Activated T-helper 2 cell treated with anti-CD3 and anti-CD28 coated beads, Interferon-gamma antibody, Interleukin-2, Interleukin-4, amounts not matched to agents 10 μg/mL and 5 μg/mL and 100 μg/mL, durations not matched to agents 14 hours and 24 hours and 36 hours (primary cell): ENCODE results near the gene PRKAG2. TPM values are rescaled to one million over a fixed set of nuclear protein-coding genes. Genes with fewer than 3 reads are reported as not detected.

Experiments
- DNase-seq: peaks from one replicate; pipeline ENCODE4 v3.0.0; 2021; ENCODE audit warnings: low spot score
- H3K27ac Mint-ChIP-seq: one replicate; pipeline ENCODE4 v1.8.0; 2021; ENCODE audit warnings: mixed read lengths
- H3K27me3 Mint-ChIP-seq: one replicate; pipeline ENCODE4 v1.8.0; 2021; ENCODE audit warnings: low read depth, mixed read lengths
- H3K36me3 Mint-ChIP-seq: one replicate; pipeline ENCODE4 v1.8.0; 2021; ENCODE audit warnings: low read depth, mixed read lengths
- H3K4me1 Mint-ChIP-seq: one replicate; pipeline ENCODE4 v1.8.0; 2021; ENCODE audit warnings: low read depth, mixed read lengths
- H3K4me3 Mint-ChIP-seq: one replicate; pipeline ENCODE4 v1.8.0; 2021; ENCODE audit warnings: low read depth, mild to moderate bottlenecking, moderate library complexity, mixed read lengths
- H3K9me3 Mint-ChIP-seq: one replicate; pipeline ENCODE4 v1.8.0; 2021; ENCODE audit warnings: mixed read lengths
- intact Hi-C: fragments of 100-400 bp; cut with micrococcal nuclease; formaldehyde crosslinking; loops from one replicate; pipeline ENCODE4 v1.15.1; 2023
- total RNA-seq: library from RNA; stranded (reverse); gene quantifications from 2 replicates; pipeline ENCODE4 v1.2.3, GENCODE V29; 2022

Gene PRKAG2
- total RNA-seq, 1 donor from 2014 or later: 14.9 TPM

GRCh38 chr7:151695951-151696541 lies 180.9 kb downstream of the PRKAG2 start:
- DNase-seq: no peak
- H3K4me3 Mint-ChIP-seq: no peak overlapping the region
- intact Hi-C loops: no loop called here
- no peak overlapping the region for H3K27ac Mint-ChIP-seq
- no peaks in the 10 kb centered on the region for H3K27me3 Mint-ChIP-seq
- no peaks in the 10 kb centered on the region for H3K36me3 Mint-ChIP-seq
- H3K4me1 Mint-ChIP-seq: no peaks in the 10 kb centered on the region
- no peaks in the 10 kb centered on the region for H3K9me3 Mint-ChIP-seq

DNA sequence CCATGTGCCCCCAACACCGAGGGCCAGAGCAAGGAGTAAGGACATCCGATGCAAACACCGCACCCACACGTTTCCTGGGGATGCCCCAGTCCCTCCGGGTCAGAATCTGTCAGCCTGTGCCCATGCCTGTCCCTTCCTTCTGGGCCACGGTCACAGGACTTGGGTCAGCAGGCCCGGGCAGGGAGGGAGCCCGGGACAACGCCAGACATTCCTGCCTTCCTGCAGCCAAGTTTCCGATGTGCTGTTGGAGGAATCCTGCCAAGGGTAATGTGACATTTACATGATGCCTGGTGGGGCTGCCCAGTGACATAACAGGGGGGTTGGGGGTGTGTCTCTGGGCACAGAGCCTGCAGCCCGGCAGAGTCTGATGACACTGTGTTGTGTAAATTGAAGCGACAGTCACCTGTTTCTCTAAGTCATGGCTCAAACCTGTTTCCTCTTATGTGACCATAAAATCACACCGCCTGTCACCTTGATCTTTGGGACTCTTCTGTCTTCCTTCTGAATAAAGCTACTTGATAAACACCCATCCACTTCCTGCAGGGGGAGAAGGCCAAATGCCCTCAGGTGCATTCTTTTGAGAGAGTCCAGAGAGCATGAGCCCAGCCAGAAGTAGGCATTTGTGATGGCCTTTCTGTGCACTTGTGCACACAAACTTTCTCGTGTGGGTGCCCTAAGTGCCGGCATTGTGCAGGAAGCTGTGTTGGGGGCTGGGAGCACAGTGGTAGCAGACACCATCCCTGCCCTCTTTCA lies 181.9 kb downstream of the PRKAG2 start:
- intact Hi-C loops: no loop called here
- no peaks in the 10 kb centered on the region for H3K4me1 Mint-ChIP-seq
- no peaks in the 10 kb centered on the region for H3K27me3 Mint-ChIP-seq
- DNase-seq: no peak
- no peak overlapping the region for H3K27ac Mint-ChIP-seq
- no peaks in the 10 kb centered on the region for H3K36me3 Mint-ChIP-seq
- no peak overlapping the region for H3K4me3 Mint-ChIP-seq
- H3K9me3 Mint-ChIP-seq: no peaks in the 10 kb centered on the region

GRCh38 chr7:151694441-151694827 lies 182.5 kb downstream of the PRKAG2 start:
- Mint-ChIP-seq H3K27ac (no peak overlapping the region), H3K4me3 (no peak overlapping the region), H3K36me3 (no peaks in the 10 kb centered on the region), H3K27me3 (no peaks in the 10 kb centered on the region), H3K9me3 (no peaks in the 10 kb centered on the region), H3K4me1 (no peaks in the 10 kb centered on the region)
- DNase-seq: no peak
- intact Hi-C loops: no loop called here

DNA sequence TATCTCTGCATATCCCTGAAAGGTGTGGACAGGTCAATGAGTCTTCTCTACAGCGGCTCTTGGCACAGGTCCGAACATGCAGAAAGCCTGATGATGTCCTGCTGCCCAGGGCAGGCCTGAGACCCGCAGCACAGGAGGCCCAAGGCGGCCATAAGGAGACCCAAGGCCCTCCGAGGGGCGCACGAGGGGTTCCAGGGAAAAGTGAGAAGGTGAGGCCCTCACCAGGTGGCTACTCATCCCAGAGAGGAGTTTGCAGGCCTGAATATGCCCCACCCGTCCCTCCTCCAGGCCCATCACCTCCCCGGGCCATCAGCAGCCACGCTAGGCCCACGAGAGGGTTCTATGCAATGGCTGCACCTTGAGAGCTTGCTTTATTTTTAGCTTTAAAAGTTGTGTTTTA lies 183.8 kb downstream of the PRKAG2 start:
- Mint-ChIP-seq H3K9me3 (no peaks in the 10 kb centered on the region), H3K27me3 (no peaks in the 10 kb centered on the region), H3K4me1 (no peaks in the 10 kb centered on the region), H3K4me3 (no peak overlapping the region), H3K36me3 (no peaks in the 10 kb centered on the region), H3K27ac (no peak overlapping the region)
- DNase-seq: no peak
- intact Hi-C loops: no loop called here

DNA sequence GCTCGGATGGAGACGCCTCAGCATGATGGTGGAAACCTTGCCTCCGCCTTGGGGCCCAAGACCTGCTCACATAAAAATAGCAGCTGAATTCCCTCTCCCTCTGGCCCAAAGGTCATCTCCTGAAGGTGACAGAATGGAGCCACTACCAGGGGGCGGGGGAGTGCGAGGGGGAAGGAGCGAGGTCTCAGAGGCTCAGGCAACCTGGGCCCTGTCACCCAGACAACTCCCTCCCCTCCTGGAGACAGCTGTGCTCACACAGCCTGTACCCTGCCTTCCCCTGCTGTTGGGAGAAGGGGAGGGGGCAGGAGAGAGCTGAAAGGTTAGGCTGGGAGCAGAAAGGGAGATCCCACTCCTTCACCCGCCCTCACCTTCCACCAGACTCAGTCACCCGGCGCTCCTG lies 184.2 kb downstream of the PRKAG2 start:
- H3K4me3 Mint-ChIP-seq: no peak overlapping the region
- no peaks in the 10 kb centered on the region for H3K27me3 Mint-ChIP-seq
- H3K4me1 Mint-ChIP-seq: no peaks in the 10 kb centered on the region
- no peaks in the 10 kb centered on the region for H3K9me3 Mint-ChIP-seq
- DNase-seq: no peak
- H3K27ac Mint-ChIP-seq: no peak overlapping the region
- no peaks in the 10 kb centered on the region for H3K36me3 Mint-ChIP-seq
- intact Hi-C loops: no loop called here

DNA sequence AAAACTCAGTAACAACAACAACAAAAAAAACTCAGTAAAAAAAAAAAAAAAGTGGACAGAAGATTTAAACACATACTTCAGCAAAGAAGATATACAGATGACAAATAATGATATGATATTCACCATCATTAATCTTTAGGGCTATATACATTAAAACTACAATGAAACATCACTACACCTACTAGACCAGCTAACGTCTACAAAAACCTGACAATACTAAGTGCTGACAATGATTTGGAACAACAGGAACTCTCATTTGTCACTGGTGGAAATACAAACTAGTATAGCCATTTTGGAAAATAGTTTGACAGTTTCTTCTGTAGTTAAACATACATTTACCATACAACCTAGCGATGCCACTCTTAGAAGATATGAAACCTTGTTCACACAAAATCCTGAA lies 185.5 kb downstream of the PRKAG2 start:
- no peak for DNase-seq

GRCh38 chr7:151690606-151691005 lies 186.3 kb downstream of the PRKAG2 start:
- no peaks in the 10 kb centered on the region for H3K36me3 Mint-ChIP-seq
- intact Hi-C loops: no loop called here
- no peak for DNase-seq
- no peaks in the 10 kb centered on the region for H3K9me3 Mint-ChIP-seq
- no peak overlapping the region for H3K27ac Mint-ChIP-seq
- no peaks in the 10 kb centered on the region for H3K4me1 Mint-ChIP-seq
- H3K4me3 Mint-ChIP-seq: no peak overlapping the region
- H3K27me3 Mint-ChIP-seq: no peaks in the 10 kb centered on the region

More for the DNA sequence above, 185.5 kb downstream of the PRKAG2 start:
- Mint-ChIP-seq H3K4me3 (no peak overlapping the region), H3K4me1 (no peaks in the 10 kb centered on the region), H3K36me3 (no peaks in the 10 kb centered on the region), H3K9me3 (no peaks in the 10 kb centered on the region), H3K27me3 (no peaks in the 10 kb centered on the region), H3K27ac (no peak overlapping the region)
- intact Hi-C loops: no loop called here

GRCh38 chr7:151689196-151689971 lies 187.5 kb downstream of the PRKAG2 start:
- H3K4me3 Mint-ChIP-seq: no peak overlapping the region
- DNase-seq: no peak
- no peaks in the 10 kb centered on the region for H3K27me3 Mint-ChIP-seq
- intact Hi-C loops: no loop called here
- H3K27ac Mint-ChIP-seq: no peak overlapping the region
- no peaks in the 10 kb centered on the region for H3K36me3 Mint-ChIP-seq
- no peaks in the 10 kb centered on the region for H3K9me3 Mint-ChIP-seq
- no peaks in the 10 kb centered on the region for H3K4me1 Mint-ChIP-seq

DNA sequence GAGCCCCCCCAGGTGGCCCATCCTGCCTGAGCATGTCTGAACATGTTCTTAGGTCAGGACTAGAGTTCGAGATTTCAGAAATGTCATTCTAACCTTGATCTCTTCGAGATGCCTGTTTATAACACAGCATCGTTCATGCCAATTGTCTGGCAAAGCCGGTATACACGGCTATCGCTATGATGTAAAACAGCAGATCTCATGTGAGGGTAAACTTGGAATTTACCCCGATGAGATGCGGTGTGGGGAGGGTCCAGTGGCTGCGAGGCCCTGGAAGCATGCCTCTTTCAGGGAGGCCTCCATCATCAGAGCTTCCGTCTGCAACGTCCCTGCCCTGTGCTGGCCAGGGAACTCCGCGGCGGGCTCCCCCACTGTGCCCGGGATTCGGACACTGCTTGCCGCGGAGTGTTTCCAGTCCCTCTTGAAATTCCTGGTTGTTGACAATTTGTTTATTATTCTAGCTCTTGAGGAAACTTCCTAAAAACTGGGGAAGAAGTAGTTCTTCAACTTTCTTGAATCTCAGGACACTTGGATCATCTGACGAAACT lies 188.6 kb downstream of the PRKAG2 start:
- Mint-ChIP-seq H3K4me1 (no peaks in the 10 kb centered on the region), H3K4me3 (no peak overlapping the region), H3K27me3 (no peaks in the 10 kb centered on the region), H3K27ac (no peak overlapping the region), H3K9me3 (no peaks in the 10 kb centered on the region), H3K36me3 (no peaks in the 10 kb centered on the region)
- intact Hi-C loops: no loop called here
- no peak for DNase-seq

- DNase-seq: no peak
- Mint-ChIP-seq H3K9me3 (no peaks in the 10 kb centered on the region), H3K36me3 (no peaks in the 10 kb centered on the region), H3K27me3 (no peaks in the 10 kb centered on the region), H3K27ac (no peak overlapping the region), H3K4me1 (no peaks in the 10 kb centered on the region), H3K4me3 (no peak overlapping the region)
- intact Hi-C loops: no loop called here
These were observed 189.2 kb downstream of the PRKAG2 start for GRCh38 chr7:151687523-151688235.

DNA sequence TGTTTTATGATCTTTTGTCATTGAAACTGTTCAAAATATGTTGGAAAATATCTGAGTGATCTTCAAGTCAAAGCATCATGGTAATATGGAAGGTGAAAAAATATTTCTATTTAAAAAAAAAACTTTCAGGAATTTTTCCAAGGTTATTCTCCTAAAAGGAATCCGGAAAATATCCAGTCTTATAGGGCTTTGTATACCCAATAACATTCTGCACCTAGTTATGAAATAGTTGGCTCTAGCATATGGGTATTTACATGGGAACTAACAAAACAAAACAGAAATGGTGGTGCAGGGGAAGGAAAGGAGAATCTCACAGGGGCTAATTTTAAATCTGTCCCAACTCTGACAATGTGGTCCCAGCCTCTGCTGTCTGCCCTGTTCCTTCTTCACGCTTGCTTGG lies 190.1 kb downstream of the PRKAG2 start:
- intact Hi-C loops: no loop called here

GRCh38 chr7:151686016-151686766 lies 190.7 kb downstream of the PRKAG2 start:
- Mint-ChIP-seq H3K9me3 (no peaks in the 10 kb centered on the region), H3K27ac (no peak overlapping the region), H3K36me3 (no peaks in the 10 kb centered on the region), H3K27me3 (no peaks in the 10 kb centered on the region), H3K4me3 (no peak overlapping the region), H3K4me1 (no peaks in the 10 kb centered on the region)
- intact Hi-C loops: no loop called here
- DNase-seq: no peak

More for the DNA sequence above, 190.1 kb downstream of the PRKAG2 start:
- Mint-ChIP-seq H3K27ac (no peak overlapping the region), H3K27me3 (no peaks in the 10 kb centered on the region), H3K36me3 (no peaks in the 10 kb centered on the region), H3K9me3 (no peaks in the 10 kb centered on the region), H3K4me3 (no peak overlapping the region), H3K4me1 (no peaks in the 10 kb centered on the region)
- no peak for DNase-seq
